Mucosa of descending colon (tissue), 3 donors: ENCODE data around the gene SLC22A13. TPM values are rescaled to one million over a fixed set of nuclear protein-coding genes. Genes with fewer than 3 reads are reported as not detected.

Source experiments
- ATAC-seq: fragments of 200-7000 bp; cut with Tn5 transposase; one replicate; pipeline ENCODE4 v1.9.1; 2020; ENCODE audit warnings: mild to moderate bottlenecking, moderate library complexity
- DNase-seq, 3 donors: peaks; one replicate each; pipeline ENCODE4 v3.0.0-alpha.2; 2020
- H3K36me3 ChIP-seq: fragments of 200-600 bp; one replicate; pipeline ENCODE4 v1.8.0; 2021; ENCODE audit warnings: low read depth, mild to moderate bottlenecking
- H3K4me1 ChIP-seq: fragments of 200-600 bp; one replicate; pipeline ENCODE4 v1.8.0; 2021; ENCODE audit warnings: low read depth, mild to moderate bottlenecking
- H3K4me3 ChIP-seq: fragments of 200-600 bp; one replicate; pipeline ENCODE4 v1.8.0; 2021; ENCODE audit warnings: mild to moderate bottlenecking
- H3K9me3 ChIP-seq: fragments of 200-600 bp; one replicate; pipeline ENCODE4 v1.8.0; 2021; ENCODE audit warnings: mild to moderate bottlenecking
- CTCF ChIP-seq: fragments of 200-600 bp; IDR thresholded peaks from one replicate; pipeline ENCODE4 v1.8.0; 2022; ENCODE audit warnings: antibody characterized with exemption, mild to moderate bottlenecking
- intact Hi-C, 2 donors: fragments of 100-400 bp; cut with DNase I in 1 of 2; cut with micrococcal nuclease in 1 of 2; formaldehyde crosslinking; loops; one replicate each; pipeline versions ENCODE4 v1.11.0 to v1.11.1; 2022; cut with DNase I, micrococcal nuclease
- total RNA-seq, 3 donors: library from RNA; stranded (reverse); fragmentation: NEBNext Ultra II Directional in 2 of 3; extraction: Animal tissue kit (Norgen Biotek cat#: 25700) in 2 of 3; gene quantifications; one replicate each; pipeline versions ENCODE4 v1.2.1 to v1.2.4, GENCODE V29; 2021 to 2023
- donor health status: DM: no; HTN: no; CAD: no; lungs with moderate emphysema.
- donor health status: DM: no; HTN: no; CAD: no.
- donor health status: DM: no; HTN: yes; CAD: no.

Gene SLC22A13
- total RNA-seq, 3 donors from 2014 or later, result 0.51 to 0.84 (median 0.70) TPM

DNA sequence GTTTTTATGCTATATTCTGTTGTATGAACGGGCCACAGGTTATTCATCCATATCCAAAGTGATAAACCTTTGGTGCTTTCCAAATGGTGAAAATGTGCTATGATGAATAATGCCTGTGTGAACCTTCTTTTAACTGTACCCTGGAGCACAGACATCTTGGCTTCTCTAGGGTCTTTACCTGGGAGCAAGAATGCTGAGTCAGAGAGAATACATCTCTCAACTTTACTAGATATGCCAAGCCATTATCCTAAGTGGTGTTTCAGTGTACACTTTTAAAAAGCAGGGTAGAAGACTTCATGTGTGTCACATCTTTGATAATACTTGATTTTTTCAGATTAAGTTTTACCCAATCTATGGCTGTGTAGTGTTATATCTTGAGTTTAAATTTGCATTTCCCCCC lies 57.4 kb downstream of the SLC22A13 start:
- no peaks in the 10 kb centered on the region for H3K4me1 ChIP-seq
- DNase-seq, result no peak
- ATAC-seq, result no peak
- no peak overlapping the region for H3K4me3 ChIP-seq
- H3K9me3 ChIP-seq, result no peaks in the 10 kb centered on the region
- H3K36me3 ChIP-seq, result no peaks in the 10 kb centered on the region
- intact Hi-C loops, result no loop called here
- TF ChIP-seq CTCF, result no peak

- no peak for DNase-seq
- intact Hi-C loops, result no loop called here
- no peak for TF ChIP-seq CTCF
- ATAC-seq, result no peak
- Histone ChIP-seq H3K9me3 (no peaks in the 10 kb centered on the region), H3K4me1 (no peaks in the 10 kb centered on the region), H3K4me3 (no peak overlapping the region), H3K36me3 (no peaks in the 10 kb centered on the region)
Measured at GRCh38 chr3:38325256-38325655, 59.6 kb downstream of the SLC22A13 start.

- H3K9me3 ChIP-seq, result no peaks in the 10 kb centered on the region
- no peak for TF ChIP-seq CTCF
- no peaks in the 10 kb centered on the region for H3K4me1 ChIP-seq
- ATAC-seq (no peak), DNase-seq (no peak)
- intact Hi-C loops, result no loop called here
- H3K36me3 ChIP-seq, result no peaks in the 10 kb centered on the region
- H3K4me3 ChIP-seq, result no peak overlapping the region
Measured at GRCh38 chr3:38327335-38328009, 61.9 kb downstream of the SLC22A13 start.

Other genes with a start within 250 kb of the SLC22A13 start
- gene PLCD1, start 236.2 kb upstream of the SLC22A13 start, total RNA-seq, result 100 to 1,000 TPM in 1 of 3 donors, 10 to 100 TPM in 2; 38.2 to 113 (median 66.5) TPM
- 1 to 10 TPM in 2 of 3 donors, under 1 TPM in 1; 0.73 to 1.7 (median 1.5) TPM for gene DLEC1, start 226.6 kb upstream of the SLC22A13 start, total RNA-seq
- 100 to 1,000 TPM; 102 to 201 (median 138) TPM for gene ACAA1, start 128.7 kb upstream of the SLC22A13 start, total RNA-seq
- 10 to 100 TPM; 39.5 to 81.7 (median 72.4) TPM for gene MYD88, start 127.2 kb upstream of the SLC22A13 start, total RNA-seq
- gene OXSR1, start 100.3 kb upstream of the SLC22A13 start, total RNA-seq, result 10 to 100 TPM; 40.2 to 44.0 (median 41.9) TPM
- under 1 TPM in 2 of 3 donors, not detected in 1; 0.12 to 0.16 TPM for gene SLC22A14, start 16.5 kb downstream of the SLC22A13 start, total RNA-seq
- 10 to 100 TPM in 2 of 3 donors, 1 to 10 TPM in 1; 9.7 to 27.7 (median 16.3) TPM for gene XYLB, start 81.0 kb downstream of the SLC22A13 start, total RNA-seq
- 1 to 10 TPM; 4.3 to 9.6 (median 7.8) TPM for gene ACVR2B, start 188.1 kb downstream of the SLC22A13 start, total RNA-seq
- 10 to 100 TPM in 1 of 3 donors, 1 to 10 TPM in 2; 7.1 to 13.0 (median 8.7) TPM for gene EXOG, start 230.5 kb downstream of the SLC22A13 start, total RNA-seq